ENCODE results near the gene PFDN6.

PFDN6 gene

DNA sequence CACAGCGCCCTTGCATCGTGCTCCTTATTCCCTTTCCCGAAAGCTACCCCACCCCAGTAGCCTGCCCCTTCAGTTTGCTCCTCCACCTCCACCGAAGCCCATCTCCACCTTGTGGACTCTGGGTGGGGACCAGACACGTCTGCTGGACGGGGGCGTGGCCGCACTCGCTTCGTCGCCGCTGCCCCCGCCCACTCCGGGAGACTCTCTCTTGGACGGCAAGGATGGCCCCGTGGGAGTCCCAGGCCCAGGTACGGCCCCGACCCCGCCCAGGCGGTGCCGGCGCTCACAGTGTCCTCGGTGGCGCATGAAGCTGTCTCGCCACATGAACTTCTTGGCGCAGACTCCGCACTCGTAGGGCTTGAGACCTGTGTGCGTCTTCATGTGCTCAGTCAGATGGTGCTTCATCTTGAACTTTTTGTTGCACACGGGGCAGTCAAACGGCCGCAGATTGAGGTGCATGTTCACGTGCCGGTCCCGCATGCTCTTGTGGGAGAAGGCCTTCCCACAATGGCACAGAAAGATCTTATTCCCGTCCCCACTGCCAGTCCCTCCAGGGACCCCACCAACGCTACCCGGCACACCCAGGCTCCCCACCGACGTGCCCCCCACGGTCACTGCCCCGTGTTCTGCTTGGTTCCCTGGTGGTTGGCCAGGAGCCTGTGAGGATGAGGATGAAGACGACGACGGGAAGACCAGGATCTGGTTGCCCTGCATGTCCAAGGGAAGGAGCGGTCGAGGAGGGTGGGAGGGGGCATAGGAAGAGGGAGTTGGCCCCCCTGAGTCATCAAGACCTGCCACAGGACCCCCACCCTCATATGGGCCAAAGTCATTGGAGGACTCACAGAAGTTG, 25.8 kb downstream of the PFDN6 start:
- TF ChIP-seq, protein P1, sequence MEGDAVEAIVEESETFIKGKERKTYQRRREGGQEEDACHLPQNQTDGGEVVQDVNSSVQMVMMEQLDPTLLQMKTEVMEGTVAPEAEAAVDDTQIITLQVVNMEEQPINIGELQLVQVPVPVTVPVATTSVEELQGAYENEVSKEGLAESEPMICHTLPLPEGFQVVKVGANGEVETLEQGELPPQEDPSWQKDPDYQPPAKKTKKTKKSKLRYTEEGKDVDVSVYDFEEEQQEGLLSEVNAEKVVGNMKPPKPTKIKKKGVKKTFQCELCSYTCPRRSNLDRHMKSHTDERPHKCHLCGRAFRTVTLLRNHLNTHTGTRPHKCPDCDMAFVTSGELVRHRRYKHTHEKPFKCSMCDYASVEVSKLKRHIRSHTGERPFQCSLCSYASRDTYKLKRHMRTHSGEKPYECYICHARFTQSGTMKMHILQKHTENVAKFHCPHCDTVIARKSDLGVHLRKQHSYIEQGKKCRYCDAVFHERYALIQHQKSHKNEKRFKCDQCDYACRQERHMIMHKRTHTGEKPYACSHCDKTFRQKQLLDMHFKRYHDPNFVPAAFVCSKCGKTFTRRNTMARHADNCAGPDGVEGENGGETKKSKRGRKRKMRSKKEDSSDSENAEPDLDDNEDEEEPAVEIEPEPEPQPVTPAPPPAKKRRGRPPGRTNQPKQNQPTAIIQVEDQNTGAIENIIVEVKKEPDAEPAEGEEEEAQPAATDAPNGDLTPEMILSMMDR (IDR thresholded peaks at IDR 0.05; ENCODE audit: low read depth, low read length) = no peak
- peak; percentile 24 to 25 for DNase-seq (ENCODE audit: low read depth in 2 of 2)
- peak overlapping the region; percentile 84 to 89 for H3K4me3 ChIP-seq (replicated peaks in 1 of 2; ENCODE audit: low read depth in 2 of 2, low read length in 2 of 2)

DNA sequence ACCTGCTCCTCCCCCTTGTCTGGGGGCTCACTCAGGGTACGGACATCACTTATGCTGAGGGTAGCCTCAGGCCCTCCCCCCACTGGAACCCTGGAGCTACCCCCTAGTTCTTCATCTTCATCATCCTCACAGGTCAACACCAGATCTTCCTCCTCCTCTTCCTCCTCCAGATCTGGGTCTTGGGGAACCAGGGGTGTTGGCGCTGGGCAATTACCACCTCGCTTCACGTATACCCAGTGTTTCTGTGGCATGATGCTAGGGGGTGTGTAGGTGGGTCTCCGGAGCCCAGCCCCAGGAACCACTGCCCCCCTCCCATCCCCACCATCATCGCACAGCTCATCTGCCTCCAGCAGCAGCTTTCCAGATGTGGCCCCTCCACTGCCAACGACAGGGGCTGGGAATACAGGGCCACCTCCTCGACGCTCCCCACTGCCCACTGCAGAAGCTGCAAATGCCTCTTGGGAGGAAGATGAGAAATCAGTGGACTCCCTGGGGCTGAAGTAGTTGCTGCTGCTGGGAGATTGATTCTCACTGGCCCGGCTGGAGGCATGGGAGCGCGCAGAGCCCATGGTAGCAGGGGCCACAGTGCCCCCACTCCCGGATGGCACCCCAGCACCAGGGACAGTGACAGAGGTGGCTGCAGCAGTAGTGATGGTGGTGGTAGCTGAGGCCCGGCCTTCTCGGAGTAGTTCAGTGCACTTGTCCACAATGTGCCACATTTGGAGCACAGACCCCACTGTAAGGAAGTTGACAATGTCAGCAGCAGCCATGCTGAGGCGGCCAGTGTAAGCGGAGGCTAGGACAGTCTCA, 26.6 kb downstream of the PFDN6 start:
- H3K4me3 ChIP-seq (replicated peaks in 1 of 2; ENCODE audit: low read depth in 2 of 2, low read length in 2 of 2) = no peak overlapping the region
- TF ChIP-seq, protein P1 (IDR thresholded peaks at IDR 0.05; ENCODE audit: low read depth, low read length) = no peak
- DNase-seq (ENCODE audit: low read depth in 2 of 2) = no peak

DNA sequence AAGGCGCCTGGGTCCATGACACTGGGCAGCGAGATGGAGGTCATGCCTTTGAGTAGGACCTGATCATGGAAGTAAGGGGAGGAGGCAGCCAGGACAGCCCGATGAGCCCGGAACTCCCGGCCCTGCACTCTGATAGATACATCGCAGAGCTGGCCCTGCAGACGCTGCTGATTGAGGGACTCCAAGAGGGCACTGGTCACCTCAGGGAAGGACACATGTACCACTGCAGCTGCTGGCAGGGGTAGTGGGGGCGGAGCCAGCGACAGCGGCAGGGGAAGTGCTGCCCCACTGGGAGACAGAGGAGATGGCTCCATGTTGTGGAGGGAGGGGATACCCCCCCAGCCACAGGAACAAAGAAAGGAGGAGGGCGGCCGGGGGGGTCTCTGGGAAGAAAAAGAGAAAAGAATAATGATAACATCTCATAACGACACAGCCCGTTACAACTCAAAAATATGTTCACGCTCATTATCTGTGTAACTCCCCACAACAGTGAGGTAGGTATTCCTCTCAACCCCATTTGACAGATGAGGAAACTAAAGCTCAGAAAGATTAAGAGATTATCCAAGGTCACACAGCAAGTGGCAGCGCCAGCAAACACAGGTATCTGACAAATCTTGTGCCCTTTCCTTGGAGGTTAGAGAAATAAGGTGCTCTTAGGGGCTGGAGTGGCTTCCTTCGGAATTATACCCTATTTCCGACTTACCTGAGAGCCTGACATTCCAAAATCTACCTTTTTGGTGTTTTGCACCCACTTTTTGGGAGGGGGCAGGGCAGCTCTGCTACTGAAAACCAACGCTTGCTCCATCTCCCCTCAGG, 27.4 kb downstream of the PFDN6 start:
- H3K4me3 ChIP-seq (replicated peaks in 1 of 2; ENCODE audit: low read depth in 2 of 2, low read length in 2 of 2) = peak overlapping the region; percentile 55 to 63
- no peak for DNase-seq (ENCODE audit: low read depth in 2 of 2)
- TF ChIP-seq, protein P1 (IDR thresholded peaks at IDR 0.05; ENCODE audit: low read depth, low read length) = no peak

DNA sequence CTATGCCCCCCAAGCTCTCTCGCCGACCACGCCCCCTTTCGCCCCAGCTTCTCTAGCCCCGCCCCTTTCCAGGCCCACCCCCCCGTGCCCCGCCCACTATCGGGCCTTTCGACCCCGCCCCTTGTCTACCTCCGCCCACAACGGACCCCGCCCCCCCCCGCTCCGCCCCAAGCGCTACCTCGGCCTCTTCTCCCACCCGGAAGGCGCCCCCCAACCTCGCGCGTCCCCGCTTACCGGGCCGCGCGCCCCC, 27.9 kb downstream of the PFDN6 start:
- TF ChIP-seq, protein P1 (IDR thresholded peaks at IDR 0.05; ENCODE audit: low read depth, low read length) = no peak
- no peak for DNase-seq (ENCODE audit: low read depth in 2 of 2)
- peak overlapping the region; percentile 55 to 63 for H3K4me3 ChIP-seq (replicated peaks in 1 of 2; ENCODE audit: low read depth in 2 of 2, low read length in 2 of 2)

DNA sequence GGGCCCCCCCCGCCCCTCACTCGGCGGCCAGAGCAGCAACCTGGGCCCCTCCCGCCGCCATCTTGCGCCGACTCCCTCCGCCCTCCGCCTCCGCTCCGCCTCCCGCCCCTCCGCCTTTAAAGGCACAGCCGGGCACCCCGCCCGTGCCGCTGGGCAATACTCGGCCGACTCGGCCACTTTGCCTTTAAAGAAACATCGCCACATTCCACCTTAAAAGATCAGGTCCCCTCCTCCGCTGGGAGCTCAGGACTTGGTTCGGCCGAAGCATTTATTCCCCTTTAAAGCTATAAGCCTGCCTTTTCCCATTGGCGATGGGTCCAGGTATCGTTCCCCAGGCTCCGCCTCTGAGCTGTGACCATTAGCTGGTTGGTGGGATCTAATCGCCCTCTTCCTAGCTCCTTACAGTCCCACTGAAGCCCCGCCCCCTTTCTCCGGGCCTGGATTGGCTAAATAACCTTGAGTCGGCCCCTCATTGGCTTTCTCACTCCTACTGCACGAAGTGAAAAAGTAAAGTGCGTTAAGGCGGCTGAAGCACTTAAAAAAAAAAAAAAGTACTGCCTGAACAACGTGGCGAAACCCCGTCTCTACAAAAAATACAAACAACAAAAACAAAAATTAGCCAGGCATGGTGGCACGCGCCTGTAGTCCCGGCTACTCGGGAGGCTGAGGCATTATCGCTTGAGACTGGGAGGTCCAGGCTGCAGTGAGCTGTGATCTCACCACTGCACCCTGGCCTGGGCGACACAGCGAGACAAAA, 28.4 kb downstream of the PFDN6 start, which contains the start of gene ZBTB22:
TSS of gene ZBTB22 (minus strand) at position 76 of the 757 bp plus-strand sequence. CDS start 828 bp downstream, outside the sequence.
- DNase-seq (ENCODE audit: low read depth in 2 of 2) = peak; percentile 99 to 100
- TF ChIP-seq, protein P1 (IDR thresholded peaks at IDR 0.05; ENCODE audit: low read depth, low read length) = no peak
- peak within 1 kb of the TSS; percentile 55 to 63 for H3K4me3 ChIP-seq (replicated peaks in 1 of 2; ENCODE audit: low read depth in 2 of 2, low read length in 2 of 2)
